Mesenchymal stem cell (in vitro differentiated cells and primary cell): ENCODE results near the gene SDCCAG8.
A peak's percentile ranks its signal among the peaks of the same experiment; 100 is the strongest.

Experiments
- DNase-seq: peaks from one replicate; pipeline ENCODE4 v3.0.0-alpha.2; 2013
- H2AFZ ChIP-seq: one replicate; pipeline ENCODE4 v1.6.1; 2013; ENCODE audit warnings: low read depth, mild to moderate bottlenecking, control low read depth, inconsistent platforms, low read length, moderate library complexity
- H2AK5ac ChIP-seq: 2 replicates; pipeline ENCODE4 v1.6.1; 2013; ENCODE audit warnings: low read length, moderate library complexity, mild to moderate bottlenecking, inconsistent platforms; ENCODE audit not compliant: severe bottlenecking
- H2BK120ac ChIP-seq: one replicate; pipeline ENCODE4 v1.6.1; 2013; ENCODE audit warnings: low read depth, mild to moderate bottlenecking, inconsistent platforms, low read length, moderate library complexity
- H2BK12ac ChIP-seq, 2 experiments: one replicate each; pipeline ENCODE4 v1.6.1; 2013; ENCODE audit warnings: inconsistent platforms in 2 of 2, low read length in 2 of 2, mild to moderate bottlenecking in 2 of 2, moderate library complexity in 2 of 2, control low read depth in 1 of 2
- H2BK15ac ChIP-seq: one replicate; pipeline ENCODE4 v1.6.1; 2013; ENCODE audit warnings: mild to moderate bottlenecking, low read depth, inconsistent platforms; ENCODE audit not compliant: poor library complexity, severe bottlenecking
- H2BK5ac ChIP-seq: 2 replicates; pipeline ENCODE4 v1.6.1; 2013; ENCODE audit warnings: low read depth, mild to moderate bottlenecking, low read length, control low read depth, inconsistent platforms; ENCODE audit not compliant: poor library complexity, severe bottlenecking
- H3K14ac ChIP-seq, 2 experiments: one replicate each; pipeline ENCODE4 v1.6.1; 2013; ENCODE audit warnings: inconsistent platforms in 2 of 2, low read length in 2 of 2, control low read depth in 1 of 2, mild to moderate bottlenecking in 1 of 2, moderate library complexity in 1 of 2
- H3K18ac ChIP-seq, 2 experiments: one replicate each; pipeline ENCODE4 v1.6.1; 2013; ENCODE audit warnings: inconsistent platforms in 2 of 2, low read length in 2 of 2, control low read depth in 1 of 2, low read depth in 1 of 2, mild to moderate bottlenecking in 1 of 2
- H3K23ac ChIP-seq, 2 experiments: one replicate each; pipeline ENCODE4 v1.6.1; 2013; ENCODE audit warnings: inconsistent platforms in 2 of 2, low read length in 2 of 2, mild to moderate bottlenecking in 2 of 2, moderate library complexity in 2 of 2, control low read depth in 1 of 2
- H3K27ac ChIP-seq: 2 replicates; pipeline ENCODE4 v1.5.1; 2013; ENCODE audit warnings: mild to moderate bottlenecking, moderate library complexity, low read length, control low read depth, inconsistent platforms; ENCODE audit not compliant: poor library complexity, severe bottlenecking
- H3K27me3 ChIP-seq, 2 experiments: 2 replicates each; pipeline versions ENCODE4 v1.6.1 to v1.7.0; 2013; ENCODE audit warnings: low read length in 2 of 2, mild to moderate bottlenecking in 2 of 2, moderate library complexity in 2 of 2, control low read depth in 1 of 2, inconsistent platforms in 1 of 2; ENCODE audit not compliant: control insufficient read depth in 1 of 2, insufficient read depth in 1 of 2
- H3K36me3 ChIP-seq, 2 experiments: 2 replicates each; pipeline versions ENCODE4 v1.6.1 to v1.7.0; 2013; ENCODE audit warnings: low read length in 2 of 2, control low read depth in 1 of 2, inconsistent platforms in 1 of 2, low read depth in 1 of 2, mild to moderate bottlenecking in 1 of 2; ENCODE audit not compliant: insufficient read depth in 2 of 2, control insufficient read depth in 1 of 2
- H3K4ac ChIP-seq, 2 experiments: one replicate each; pipeline ENCODE4 v1.6.1; 2013; ENCODE audit warnings: inconsistent platforms in 2 of 2, low read length in 2 of 2, mild to moderate bottlenecking in 2 of 2, moderate library complexity in 2 of 2, control low read depth in 1 of 2, low read depth in 1 of 2
- H3K4me1 ChIP-seq: 2 replicates; pipeline ENCODE4 v1.6.1; 2013; ENCODE audit warnings: low read depth, low read length, control low read depth; ENCODE audit not compliant: control insufficient read depth, insufficient read depth
- H3K4me2 ChIP-seq: 2 replicates; pipeline ENCODE4 v1.6.1; 2013; ENCODE audit warnings: low read length, mild to moderate bottlenecking, inconsistent platforms; ENCODE audit not compliant: poor library complexity, severe bottlenecking
- H3K4me3 ChIP-seq, 2 experiments: 2 replicates each; pipeline versions ENCODE4 v1.5.1 to v1.7.0; 2013; ENCODE audit warnings: low read length in 2 of 2, mild to moderate bottlenecking in 2 of 2, control low read depth in 1 of 2, low read depth in 1 of 2; ENCODE audit not compliant: insufficient read depth in 1 of 2
- H3K79me1 ChIP-seq: replicated peaks from 2 replicates; pipeline ENCODE4 v1.6.1; 2013; ENCODE audit warnings: mild to moderate bottlenecking, control low read depth, low read length, inconsistent platforms; ENCODE audit not compliant: poor library complexity, severe bottlenecking
- H3K9ac ChIP-seq: 2 replicates; pipeline ENCODE4 v1.7.0; 2013; ENCODE audit warnings: mild to moderate bottlenecking, low read length, moderate library complexity
- H3K9me3 ChIP-seq: 2 replicates; pipeline ENCODE4 v1.7.0; 2013; ENCODE audit warnings: mild to moderate bottlenecking, low read length; ENCODE audit not compliant: control insufficient read depth
- H4K8ac ChIP-seq: one replicate; pipeline ENCODE4 v1.6.1; 2013; ENCODE audit warnings: inconsistent platforms, mild to moderate bottlenecking, low read length, moderate library complexity
- H4K91ac ChIP-seq: one replicate; pipeline ENCODE4 v1.6.1; 2013; ENCODE audit warnings: mild to moderate bottlenecking, low read length, inconsistent platforms
- WGBS: methylation state at CpG from one replicate; pipeline ENCODE4 v1.1.7; 2013; ENCODE audit warnings: mixed read lengths; 5-methylcytosine and 5-hydroxymethylcytosine counted together

Gene SDCCAG8

DNA sequence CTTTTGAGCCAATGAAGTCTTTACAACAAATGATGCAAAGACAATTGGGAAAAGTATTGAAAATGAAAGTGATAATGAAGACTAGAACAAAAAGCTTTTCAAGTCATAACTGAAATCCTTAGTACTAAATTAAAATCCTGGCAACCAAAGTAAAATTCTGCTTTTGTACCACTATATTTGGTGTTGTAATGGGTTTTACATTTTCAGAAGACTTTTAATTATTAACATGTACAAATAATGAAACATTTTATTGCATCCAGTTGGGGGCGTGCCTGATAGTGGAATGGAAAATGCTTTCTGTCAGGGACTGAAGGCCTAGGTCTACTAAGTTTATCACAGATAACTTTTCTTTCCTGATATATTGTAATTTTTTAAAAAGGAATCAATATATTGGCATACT lies 89.4 kb downstream of the SDCCAG8 start:
- no peak overlapping the region for H3K4me2 ChIP-seq
- no peak overlapping the region for H3K4me3 ChIP-seq
- no peak overlapping the region for H2AK5ac ChIP-seq
- peaks cover 4% of the 10 kb centered on the region for H3K79me1 ChIP-seq
- H2BK15ac ChIP-seq = no peak overlapping the region
- no peak overlapping the region for H3K14ac ChIP-seq
- no peak overlapping the region for H2AFZ ChIP-seq
- H3K18ac ChIP-seq = no peak overlapping the region
- no peak overlapping the region for H2BK12ac ChIP-seq
- H4K8ac ChIP-seq = no peak overlapping the region
- no peaks in the 10 kb centered on the region for H3K27me3 ChIP-seq
- no CpG with 5 or more reads among the region's 1 CpG for WGBS
- DNase-seq = no peak
- no peak overlapping the region for H2BK5ac ChIP-seq
- H3K27ac ChIP-seq = no peak overlapping the region
- peaks cover 6 to 79% of the 10 kb centered on the region in 2 experiments for H3K36me3 ChIP-seq
- H3K4ac ChIP-seq = no peak overlapping the region
- no peaks in the 10 kb centered on the region for H3K9me3 ChIP-seq
- H3K9ac ChIP-seq = peak overlapping the region; percentile 31
- H3K4me1 ChIP-seq = no peaks in the 10 kb centered on the region
- H3K23ac ChIP-seq = no peak overlapping the region
- no peak overlapping the region for H2BK120ac ChIP-seq
- no peak overlapping the region for H4K91ac ChIP-seq

DNA sequence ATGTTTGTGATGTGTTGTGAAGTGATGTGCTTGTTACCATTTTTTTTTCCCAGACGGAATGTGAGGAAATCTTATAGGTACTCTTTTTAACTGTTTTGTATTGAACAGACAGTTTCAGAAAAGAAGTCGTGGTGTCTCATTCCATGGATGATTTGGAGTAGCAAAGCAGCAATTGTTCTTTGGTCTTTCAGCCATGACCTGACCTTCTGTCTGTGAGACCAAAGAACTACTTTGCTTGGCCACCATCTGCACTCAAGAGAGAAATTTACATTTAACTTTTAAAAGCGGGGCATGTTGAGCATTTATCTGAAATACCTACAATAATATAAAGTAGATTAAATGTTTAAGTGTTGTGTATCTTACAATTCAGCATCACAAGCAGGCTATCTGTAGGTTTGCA lies 90.2 kb downstream of the SDCCAG8 start:
- no peak overlapping the region for H3K23ac ChIP-seq
- H3K36me3 ChIP-seq = peaks cover 6 to 77% of the 10 kb centered on the region in 2 experiments
- H3K27ac ChIP-seq = no peak overlapping the region
- peaks cover 4% of the 10 kb centered on the region for H3K79me1 ChIP-seq
- H3K9ac ChIP-seq = no peak overlapping the region
- H4K91ac ChIP-seq = no peak overlapping the region
- H3K4ac ChIP-seq = no peak overlapping the region
- no peak overlapping the region for H2AFZ ChIP-seq
- no peak for DNase-seq
- H3K4me1 ChIP-seq = no peaks in the 10 kb centered on the region
- H3K27me3 ChIP-seq = no peaks in the 10 kb centered on the region
- 98% methylated on average over 2 of the region's 3 CpGs for WGBS
- H2BK120ac ChIP-seq = no peak overlapping the region
- H2BK5ac ChIP-seq = no peak overlapping the region
- no peak overlapping the region for H2AK5ac ChIP-seq
- H4K8ac ChIP-seq = no peak overlapping the region
- H3K18ac ChIP-seq = no peak overlapping the region
- no peak overlapping the region for H2BK15ac ChIP-seq
- no peaks in the 10 kb centered on the region for H3K9me3 ChIP-seq
- no peak overlapping the region for H3K4me2 ChIP-seq
- H3K4me3 ChIP-seq = no peak overlapping the region
- H2BK12ac ChIP-seq = no peak overlapping the region
- no peak overlapping the region for H3K14ac ChIP-seq

DNA sequence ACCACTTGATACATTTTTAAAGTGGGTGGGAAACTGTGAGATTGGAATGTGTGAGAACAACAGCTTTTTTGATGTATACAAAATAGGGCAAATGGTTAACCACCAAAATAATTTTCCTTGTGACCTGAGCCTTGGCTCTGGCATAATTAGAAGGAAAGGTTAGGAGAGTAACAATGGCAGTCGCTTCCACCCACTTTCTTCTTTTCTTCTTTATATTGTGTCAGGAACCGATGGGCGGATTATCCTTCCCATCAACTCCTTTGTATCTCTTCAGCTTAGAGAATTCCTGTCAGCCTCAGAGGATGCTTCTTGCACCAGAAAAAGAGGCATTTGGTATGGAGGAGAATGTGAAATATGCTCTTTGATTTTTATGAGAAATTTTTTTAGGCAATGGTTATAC lies 90.6 kb downstream of the SDCCAG8 start:
- no peak overlapping the region for H3K18ac ChIP-seq
- 100% methylated on average over 3 of the region's 3 CpGs for WGBS
- H2BK120ac ChIP-seq = no peak overlapping the region
- no peak overlapping the region for H4K91ac ChIP-seq
- no peak overlapping the region for H2AK5ac ChIP-seq
- H3K27me3 ChIP-seq = no peaks in the 10 kb centered on the region
- peaks cover 6 to 77% of the 10 kb centered on the region in 2 experiments for H3K36me3 ChIP-seq
- H2BK12ac ChIP-seq = no peak overlapping the region
- no peaks in the 10 kb centered on the region for H3K9me3 ChIP-seq
- DNase-seq = no peak
- H3K79me1 ChIP-seq = peaks cover 4% of the 10 kb centered on the region
- H3K9ac ChIP-seq = no peak overlapping the region
- no peak overlapping the region for H3K23ac ChIP-seq
- H3K4me2 ChIP-seq = no peak overlapping the region
- H4K8ac ChIP-seq = no peak overlapping the region
- no peak overlapping the region for H3K4me3 ChIP-seq
- no peak overlapping the region for H2BK15ac ChIP-seq
- H3K14ac ChIP-seq = no peak overlapping the region
- no peak overlapping the region for H3K27ac ChIP-seq
- H3K4me1 ChIP-seq = no peaks in the 10 kb centered on the region
- H3K4ac ChIP-seq = no peak overlapping the region
- H2AFZ ChIP-seq = no peak overlapping the region
- no peak overlapping the region for H2BK5ac ChIP-seq

GRCh38 chr1:243348331-243348730 lies 92.5 kb downstream of the SDCCAG8 start:
- no peak overlapping the region for H3K14ac ChIP-seq
- no peak for DNase-seq
- no peak overlapping the region for H2BK12ac ChIP-seq
- no peak overlapping the region for H3K4me3 ChIP-seq
- no peaks in the 10 kb centered on the region for H3K4me1 ChIP-seq
- H2AK5ac ChIP-seq = no peak overlapping the region
- WGBS = 95% methylated on average over 8 of the region's 11 CpGs
- H3K18ac ChIP-seq = no peak overlapping the region
- no peak overlapping the region for H4K8ac ChIP-seq
- H3K4ac ChIP-seq = no peak overlapping the region
- H2BK15ac ChIP-seq = no peak overlapping the region
- H4K91ac ChIP-seq = no peak overlapping the region
- no peaks in the 10 kb centered on the region for H3K27me3 ChIP-seq
- H2BK120ac ChIP-seq = no peak overlapping the region
- no peak overlapping the region for H2AFZ ChIP-seq
- H3K23ac ChIP-seq = no peak overlapping the region
- H2BK5ac ChIP-seq = no peak overlapping the region
- H3K4me2 ChIP-seq = no peak overlapping the region
- peaks cover 8% of the 10 kb centered on the region for H3K79me1 ChIP-seq
- H3K36me3 ChIP-seq = peaks cover 6 to 78% of the 10 kb centered on the region in 2 experiments
- H3K27ac ChIP-seq = no peak overlapping the region
- no peaks in the 10 kb centered on the region for H3K9me3 ChIP-seq
- no peak overlapping the region for H3K9ac ChIP-seq
